Measurements from ENCODE around the gene BCL2L12. TPM values are rescaled to one million over a fixed set of nuclear protein-coding genes. Genes with fewer than 3 reads are reported as not detected.

The BCL2L12 gene
- total RNA-seq, 4 donors from 2014 or later, result 3.6 to 9.2 (median 5.9) TPM

DNA sequence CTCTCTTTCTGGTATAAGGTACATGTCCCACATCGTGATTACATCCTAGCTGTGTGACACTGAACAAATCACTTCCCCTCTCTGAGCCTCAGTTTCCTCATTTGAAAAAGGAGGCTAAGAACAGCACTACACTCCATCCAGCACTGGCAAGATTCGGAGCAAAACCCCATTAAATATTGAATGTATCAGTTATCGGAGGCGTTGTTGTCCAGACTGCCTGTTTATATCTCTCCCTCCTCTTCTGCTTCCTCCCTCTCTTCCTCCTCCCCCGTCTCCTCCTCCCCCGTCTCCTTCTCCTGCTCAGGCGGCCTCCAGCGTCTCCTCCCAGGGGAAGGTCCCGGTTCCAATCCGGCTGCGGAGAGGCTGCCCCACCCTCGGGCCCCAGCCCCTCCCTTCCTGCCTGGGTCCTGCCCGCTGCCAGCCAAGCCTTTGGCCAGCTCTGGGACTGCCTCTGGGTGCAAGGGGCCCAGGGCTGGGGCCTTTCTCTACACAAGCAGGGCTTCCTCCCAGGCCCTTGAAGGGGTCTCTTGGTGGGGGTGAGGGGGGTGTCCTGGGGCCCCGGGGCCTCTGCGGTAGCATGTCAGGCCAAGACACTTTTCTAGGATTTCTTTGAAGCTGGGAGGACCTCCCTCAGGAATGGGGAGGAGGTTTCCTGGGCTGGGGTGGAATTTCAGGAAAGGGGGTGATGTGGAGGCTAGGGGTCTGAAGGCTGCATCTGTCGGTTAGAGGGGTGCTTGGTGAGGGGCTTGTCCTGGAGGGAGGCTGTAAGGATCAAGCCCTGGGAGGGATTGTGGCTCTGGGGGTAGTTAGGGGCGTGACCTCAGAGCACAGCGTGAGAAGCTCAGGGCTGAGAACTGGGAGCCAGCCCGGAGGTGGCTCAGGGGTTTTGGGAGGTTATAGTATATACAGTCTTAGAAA, 27.7 kb upstream of the BCL2L12 start:
- no peak for ATAC-seq (ENCODE audit: low FRiP score)
- TF ChIP-seq, protein P1, sequence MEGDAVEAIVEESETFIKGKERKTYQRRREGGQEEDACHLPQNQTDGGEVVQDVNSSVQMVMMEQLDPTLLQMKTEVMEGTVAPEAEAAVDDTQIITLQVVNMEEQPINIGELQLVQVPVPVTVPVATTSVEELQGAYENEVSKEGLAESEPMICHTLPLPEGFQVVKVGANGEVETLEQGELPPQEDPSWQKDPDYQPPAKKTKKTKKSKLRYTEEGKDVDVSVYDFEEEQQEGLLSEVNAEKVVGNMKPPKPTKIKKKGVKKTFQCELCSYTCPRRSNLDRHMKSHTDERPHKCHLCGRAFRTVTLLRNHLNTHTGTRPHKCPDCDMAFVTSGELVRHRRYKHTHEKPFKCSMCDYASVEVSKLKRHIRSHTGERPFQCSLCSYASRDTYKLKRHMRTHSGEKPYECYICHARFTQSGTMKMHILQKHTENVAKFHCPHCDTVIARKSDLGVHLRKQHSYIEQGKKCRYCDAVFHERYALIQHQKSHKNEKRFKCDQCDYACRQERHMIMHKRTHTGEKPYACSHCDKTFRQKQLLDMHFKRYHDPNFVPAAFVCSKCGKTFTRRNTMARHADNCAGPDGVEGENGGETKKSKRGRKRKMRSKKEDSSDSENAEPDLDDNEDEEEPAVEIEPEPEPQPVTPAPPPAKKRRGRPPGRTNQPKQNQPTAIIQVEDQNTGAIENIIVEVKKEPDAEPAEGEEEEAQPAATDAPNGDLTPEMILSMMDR (IDR thresholded peaks at IDR 0.05), result no peak
- DNase-seq (ENCODE audit: low spot score), result peak; percentile 40

- ATAC-seq (ENCODE audit: low FRiP score), result no peak
- DNase-seq (ENCODE audit: low spot score), result no peak
- TF ChIP-seq, protein P1 (IDR thresholded peaks at IDR 0.05), result no peak
These were observed 26.2 kb upstream of the BCL2L12 start for GRCh38 chr19:49639401-49640112.

GRCh38 chr19:49640113-49640898, 25.4 kb upstream of the BCL2L12 start, which contains the start of gene RRAS:
TSS of gene RRAS (minus strand) at chr19:49640143. CDS start at chr19:49640098, 45 bp downstream.
- DNase-seq (ENCODE audit: low spot score) (peak; percentile 96), ATAC-seq (ENCODE audit: low FRiP score) (peak; percentile 84)
- TF ChIP-seq, protein P1 (IDR thresholded peaks at IDR 0.05), result no peak

- ATAC-seq (ENCODE audit: low FRiP score) (peak; percentile 71), DNase-seq (ENCODE audit: low spot score) (peak; percentile 81)
- TF ChIP-seq, protein P1 (IDR thresholded peaks at IDR 0.05), result no peak
These were observed 23.8 kb upstream of the BCL2L12 start, which contains the start of gene SCAF1 for GRCh38 chr19:49641688-49642491. TSS of gene SCAF1 (plus strand) at chr19:49642209. CDS start at chr19:49645027, 2,818 bp downstream.

DNA sequence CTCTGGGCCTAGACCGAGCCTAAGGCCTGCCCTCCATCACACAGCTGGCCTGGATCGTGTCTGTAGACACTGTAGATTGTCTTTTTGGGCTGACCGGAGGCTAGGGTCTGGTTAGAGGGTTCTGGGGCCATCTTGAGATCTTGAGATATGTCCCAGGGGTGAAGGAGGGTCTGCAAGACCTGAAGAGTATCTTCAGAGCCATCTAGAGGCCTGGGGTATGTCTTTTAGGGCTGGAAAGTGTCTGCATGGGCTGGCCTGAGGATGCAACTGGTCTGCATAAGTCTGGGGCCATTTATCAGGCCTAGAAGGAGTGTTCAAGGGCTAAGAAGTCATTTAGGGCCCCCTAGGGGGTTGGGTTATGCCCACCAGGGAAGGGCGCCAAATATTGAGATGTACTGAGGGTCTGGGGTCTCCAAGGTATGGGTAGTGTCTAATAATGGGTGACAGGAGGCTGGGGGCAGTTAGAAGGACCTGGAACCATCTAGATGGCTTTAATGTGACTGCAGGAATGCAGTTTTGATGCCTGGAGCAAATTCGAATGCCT, 23.2 kb upstream of the BCL2L12 start:
- ATAC-seq (ENCODE audit: low FRiP score) (no peak), DNase-seq (ENCODE audit: low spot score) (no peak)
- TF ChIP-seq, protein P1 (IDR thresholded peaks at IDR 0.05), result no peak
